Measurements from ENCODE around the gene NDUFV3.

- TF ChIP-seq CTCF (IDR thresholded peaks at IDR 0.05) (no peak), POLR2A (IDR thresholded peaks at IDR 0.05) (no peak)
Measured at GRCh38 chr21:42903817-42904216, 10.7 kb downstream of the NDUFV3 start.

Measured in gastroesophageal sphincter (tissue), 3 donors.